D721Med (cell line): Measurements from ENCODE around the gene ATXN7.

Source experiments
- DNase-seq: peaks from one replicate; pipeline ENCODE4 v3.0.0; 2011; ENCODE audit warnings: low spot score; ENCODE audit not compliant: insufficient read length
- FAIRE-seq: peaks from 2 replicates; lab custom pipeline; 2011; peaks lifted over from hg19 to GRCh38; lab: Jason Lieb, UNC
- TF ChIP-seq, protein P1 (sequence below): IDR thresholded peaks from 2 replicates; pipeline ENCODE4 v1.5.1; 2012; ENCODE audit warnings: mild to moderate bottlenecking, control low read depth; ENCODE audit not compliant: insufficient read depth; ENCODE audit errors: missing control alignments

The ATXN7 gene

DNA sequence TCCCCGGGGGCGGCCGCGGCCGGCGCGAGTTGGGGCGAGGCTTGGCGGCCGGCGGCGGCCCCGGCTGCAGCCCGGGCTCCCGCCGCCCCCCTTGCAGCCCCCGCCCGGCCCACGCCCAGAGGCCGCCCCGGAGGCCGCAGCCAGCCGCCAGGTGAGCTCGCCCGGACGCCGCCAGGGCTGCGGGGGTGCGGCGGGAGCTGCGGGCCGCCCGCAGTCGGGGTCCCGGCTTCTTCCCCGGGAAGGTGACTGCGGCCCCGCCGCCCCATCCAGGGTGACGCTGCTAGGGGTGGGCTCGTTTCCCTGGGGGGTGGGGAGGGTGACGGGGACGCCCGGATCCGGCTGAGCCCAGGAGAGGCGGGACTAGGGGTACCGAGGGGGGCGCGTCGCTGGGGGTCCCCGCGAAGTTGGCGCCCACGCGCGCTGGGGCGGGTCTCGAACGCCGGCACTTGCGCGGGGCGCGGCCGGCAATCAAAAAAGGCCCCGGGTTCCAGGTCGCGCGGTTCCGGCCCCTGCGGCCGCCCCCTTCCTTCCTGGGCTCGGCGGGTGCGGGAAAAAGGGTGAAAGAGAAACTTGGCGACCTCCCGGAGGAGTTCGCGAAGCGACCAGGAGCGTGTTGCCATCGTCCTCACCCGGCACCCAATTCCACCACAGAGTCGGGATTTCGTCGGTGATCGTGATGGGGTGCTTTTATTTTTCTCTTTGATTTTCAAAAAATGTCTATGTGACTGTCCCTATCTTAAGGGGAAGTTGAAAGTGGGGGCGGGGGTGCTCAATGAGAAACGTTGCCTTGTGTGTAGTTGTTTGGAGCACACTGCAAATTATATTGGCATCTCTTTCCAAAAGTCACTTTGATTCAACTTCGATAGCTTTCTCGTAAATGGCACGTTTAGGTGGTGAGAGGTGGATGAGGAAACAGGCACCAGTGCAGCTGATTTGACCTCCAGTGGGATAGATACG is 619 bp downstream of the ATXN7 start:
- DNase-seq (peak; percentile 35), FAIRE-seq (no peak)
- TF ChIP-seq, protein P1, sequence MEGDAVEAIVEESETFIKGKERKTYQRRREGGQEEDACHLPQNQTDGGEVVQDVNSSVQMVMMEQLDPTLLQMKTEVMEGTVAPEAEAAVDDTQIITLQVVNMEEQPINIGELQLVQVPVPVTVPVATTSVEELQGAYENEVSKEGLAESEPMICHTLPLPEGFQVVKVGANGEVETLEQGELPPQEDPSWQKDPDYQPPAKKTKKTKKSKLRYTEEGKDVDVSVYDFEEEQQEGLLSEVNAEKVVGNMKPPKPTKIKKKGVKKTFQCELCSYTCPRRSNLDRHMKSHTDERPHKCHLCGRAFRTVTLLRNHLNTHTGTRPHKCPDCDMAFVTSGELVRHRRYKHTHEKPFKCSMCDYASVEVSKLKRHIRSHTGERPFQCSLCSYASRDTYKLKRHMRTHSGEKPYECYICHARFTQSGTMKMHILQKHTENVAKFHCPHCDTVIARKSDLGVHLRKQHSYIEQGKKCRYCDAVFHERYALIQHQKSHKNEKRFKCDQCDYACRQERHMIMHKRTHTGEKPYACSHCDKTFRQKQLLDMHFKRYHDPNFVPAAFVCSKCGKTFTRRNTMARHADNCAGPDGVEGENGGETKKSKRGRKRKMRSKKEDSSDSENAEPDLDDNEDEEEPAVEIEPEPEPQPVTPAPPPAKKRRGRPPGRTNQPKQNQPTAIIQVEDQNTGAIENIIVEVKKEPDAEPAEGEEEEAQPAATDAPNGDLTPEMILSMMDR, result no peak

GRCh38 chr3:63864965-63865327 is 1.3 kb downstream of the ATXN7 start:
- no peak for DNase-seq
- TF ChIP-seq, protein P1, result no peak
- FAIRE-seq, result peak; percentile 92

DNA sequence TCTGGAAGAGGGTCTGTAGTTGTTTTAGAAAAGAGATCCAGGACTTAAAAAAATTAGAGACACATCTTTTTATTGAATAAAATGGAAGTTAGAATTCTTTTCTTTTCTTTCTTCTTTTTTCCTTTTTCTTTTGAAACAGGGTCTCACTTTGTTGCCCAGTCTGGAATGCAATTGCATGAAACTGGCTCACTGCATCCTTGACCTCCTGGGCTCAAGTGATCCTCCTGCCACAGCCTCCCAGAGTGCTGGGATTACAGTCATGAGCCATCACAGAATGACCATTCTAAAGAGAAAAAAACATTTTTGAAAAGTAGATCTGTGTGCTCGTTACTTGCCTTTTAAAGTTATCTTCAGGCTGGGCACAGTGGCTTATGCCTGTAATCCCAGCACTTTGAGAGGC is 3.6 kb downstream of the ATXN7 start:
- TF ChIP-seq, protein P1, result no peak
- no peak for DNase-seq
- no peak for FAIRE-seq

- TF ChIP-seq, protein P1, result no peak
- DNase-seq (no peak), FAIRE-seq (no peak)
Observed at GRCh38 chr3:63869940-63870614, 6.4 kb downstream of the ATXN7 start.

DNA sequence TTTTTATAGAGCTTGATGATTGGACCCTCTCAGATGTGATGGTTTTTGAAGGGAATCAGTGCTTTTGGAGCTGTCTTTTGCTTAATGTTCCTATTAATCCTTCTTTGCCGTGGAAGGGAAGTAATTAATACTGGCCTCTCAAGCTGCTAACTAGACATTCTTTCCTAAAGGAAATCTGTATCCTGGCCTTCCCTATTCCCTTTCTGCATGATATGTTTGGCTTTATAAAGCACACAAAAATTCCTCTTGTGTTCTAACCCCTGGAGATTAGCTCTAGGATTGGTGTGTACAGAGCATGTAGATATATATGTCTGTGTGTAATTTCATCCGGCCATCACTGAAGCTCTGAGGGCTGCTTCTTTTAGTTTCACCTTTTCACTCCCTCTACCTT is 6.9 kb downstream of the ATXN7 start:
- DNase-seq (no peak), FAIRE-seq (no peak)
- TF ChIP-seq, protein P1, result no peak

GRCh38 chr3:63872135-63872924 is 8.7 kb downstream of the ATXN7 start:
- FAIRE-seq, result peak; percentile 11
- TF ChIP-seq, protein P1, result no peak
- no peak for DNase-seq
